NCI-H748 treated with DMSO at 0.1 percent for 48 hours (cell line): ENCODE results near the gene DRP2.
"Not testable (repeated sequence)": the region's sequence is repeated elsewhere in the genome, so short reads cannot be mapped to it uniquely, and the experiment has no call there.

ENCODE experiments used
- DNase-seq: peaks from one replicate; lab custom pipeline; 2025; lab: John Stamatoyannopoulos, UW

Gene DRP2

DNA sequence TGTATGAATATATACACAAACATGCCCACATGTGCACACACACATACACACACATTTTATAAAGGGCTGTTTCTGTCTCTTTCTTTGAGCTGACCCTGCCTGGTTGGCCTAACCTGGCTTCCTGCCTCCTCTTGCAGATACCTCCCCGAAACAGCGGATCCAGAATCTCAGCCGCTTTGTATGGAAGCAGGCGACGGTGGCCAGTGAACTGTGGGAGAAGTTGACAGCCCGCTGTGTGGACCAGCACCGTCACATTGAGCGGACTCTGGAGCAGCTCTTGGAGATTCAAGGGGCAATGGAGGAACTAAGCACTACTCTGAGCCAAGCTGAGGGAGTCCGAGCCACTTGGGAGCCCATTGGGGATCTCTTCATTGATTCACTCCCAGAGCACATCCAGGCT is 21.9 kb downstream of the DRP2 start:
- DNase-seq = no peak

DNA sequence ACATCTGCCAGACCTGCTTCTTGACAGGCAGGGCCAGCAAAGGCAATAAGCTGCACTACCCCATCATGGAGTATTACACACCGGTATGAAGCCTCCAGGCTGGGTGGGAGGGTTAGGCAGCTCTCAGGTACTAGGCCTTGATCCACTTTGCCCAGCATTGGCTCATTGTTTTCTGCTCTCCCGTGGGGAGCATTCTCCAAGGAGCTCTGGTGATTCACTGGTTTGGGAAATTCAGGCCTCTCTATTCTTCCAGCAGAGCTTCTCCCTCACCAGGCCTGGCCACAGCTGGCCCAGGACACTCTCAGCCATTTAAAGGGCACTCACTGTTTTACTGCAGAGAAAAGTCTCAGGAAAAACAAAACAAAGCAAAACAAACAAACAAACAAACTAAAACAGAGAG is 33.0 kb downstream of the DRP2 start:
- DNase-seq = no peak

DNA sequence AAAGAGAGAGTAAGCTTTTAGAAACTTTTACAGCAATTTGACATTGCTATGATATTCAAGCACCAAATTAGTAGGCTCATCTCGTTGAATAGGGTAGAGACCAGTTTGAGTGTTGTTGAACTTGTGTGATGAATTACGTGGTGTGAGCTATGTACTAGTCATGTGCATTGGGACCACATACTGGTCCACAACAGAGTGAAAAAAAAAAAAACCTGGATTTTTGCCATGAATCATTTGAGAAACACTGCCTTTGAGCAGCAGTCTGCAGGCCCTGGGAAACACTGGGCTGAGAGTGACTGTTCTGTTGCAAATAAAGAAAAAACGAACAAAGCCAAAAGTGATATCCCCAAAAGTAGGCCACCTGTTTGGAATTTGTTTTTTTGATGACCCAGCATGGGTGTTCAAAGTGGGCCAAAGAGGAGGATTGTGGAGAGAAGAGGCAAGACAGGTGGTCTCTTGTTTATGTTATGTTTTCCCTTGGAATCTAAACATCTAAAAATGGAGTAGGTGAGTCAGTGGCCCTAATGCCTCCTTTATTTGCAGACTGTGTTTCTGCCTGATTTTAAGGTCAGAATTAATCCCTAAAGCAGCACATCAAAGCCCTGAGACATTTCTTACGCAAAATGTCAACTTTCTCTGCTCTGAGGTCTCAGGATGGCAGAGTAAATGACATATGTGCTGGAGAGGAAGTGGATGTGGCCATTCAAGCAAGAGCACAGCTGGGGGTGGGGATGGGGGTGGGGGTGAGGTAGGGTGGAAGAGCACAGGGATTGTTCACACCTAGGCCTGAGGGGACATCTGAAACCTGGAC is 38.1 kb downstream of the DRP2 start:
- DNase-seq = no peak

DNA sequence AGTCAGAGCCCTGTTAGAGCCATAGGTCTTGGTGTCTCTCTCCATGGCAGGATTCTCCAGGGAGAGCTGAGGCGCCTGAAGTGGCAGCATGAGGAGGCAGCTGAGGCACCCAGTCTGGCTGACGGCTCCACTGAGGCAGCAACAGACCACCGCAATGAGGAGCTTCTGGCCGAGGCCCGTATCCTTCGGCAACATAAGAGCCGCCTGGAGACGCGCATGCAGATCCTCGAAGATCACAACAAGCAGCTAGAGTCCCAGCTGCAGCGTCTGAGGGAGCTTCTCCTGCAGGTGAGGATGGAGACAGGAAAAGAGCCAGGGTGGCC is 38.6 kb downstream of the DRP2 start:
- DNase-seq = no peak

DNA sequence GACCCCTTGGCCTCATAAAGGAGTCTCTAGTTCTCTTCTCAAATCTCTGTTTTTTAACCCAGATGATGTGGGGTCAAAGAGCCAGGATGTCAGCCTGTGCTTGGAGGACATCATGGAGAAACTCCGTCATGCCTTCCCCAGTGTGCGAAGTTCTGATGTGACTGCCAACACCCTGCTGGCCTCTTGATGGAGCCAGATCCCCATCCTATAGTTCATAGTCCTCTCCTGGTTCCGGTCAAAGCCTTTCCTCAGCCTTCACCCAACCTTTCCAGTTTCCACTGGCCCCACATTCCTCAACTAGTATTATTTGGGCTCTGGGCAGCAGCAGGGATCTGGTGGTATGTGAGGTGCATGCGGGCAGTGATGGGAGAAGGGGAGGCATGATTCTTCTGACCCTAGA is 40.8 kb downstream of the DRP2 start:
- no peak for DNase-seq

DNA sequence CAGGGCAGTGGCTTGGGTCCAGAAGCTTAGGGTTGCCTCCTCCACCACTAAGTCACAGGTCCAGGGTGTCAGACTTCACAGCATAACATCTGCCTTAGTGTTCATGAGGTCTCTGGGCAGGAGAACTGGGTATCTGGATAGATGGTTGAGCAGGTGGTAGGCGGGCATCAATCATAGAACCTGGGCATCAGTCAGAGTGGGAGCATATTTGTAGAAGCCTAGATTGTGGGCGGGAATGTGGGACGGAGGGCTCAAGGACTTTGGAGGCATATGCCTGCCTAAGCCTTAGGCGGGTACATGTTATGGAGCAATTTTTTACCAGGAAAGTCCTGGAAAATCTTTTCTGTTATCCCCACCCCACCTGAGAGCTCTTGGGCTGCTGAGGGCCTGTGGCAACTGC is 43.0 kb downstream of the DRP2 start:
- DNase-seq = no peak

DNA sequence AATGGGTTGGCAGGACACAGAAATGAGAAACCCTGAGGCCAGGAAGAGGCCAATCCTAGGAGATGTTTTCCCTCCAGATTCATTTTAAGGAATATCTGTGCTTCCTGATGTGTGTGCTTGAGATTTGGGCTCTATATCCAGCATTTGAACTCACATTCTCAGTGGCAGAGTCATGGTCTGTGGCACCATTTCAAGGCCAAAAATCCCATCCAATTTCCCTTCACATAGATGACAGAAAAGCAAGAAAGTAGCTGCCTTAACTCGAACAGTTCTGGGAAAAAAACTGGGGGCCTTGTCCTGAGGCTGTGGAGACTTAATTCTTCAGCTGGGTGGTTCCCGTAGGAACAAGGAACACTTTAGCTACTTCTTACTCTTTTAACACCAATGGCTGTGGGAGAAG is 44.2 kb downstream of the DRP2 start:
- no peak for DNase-seq

DNA sequence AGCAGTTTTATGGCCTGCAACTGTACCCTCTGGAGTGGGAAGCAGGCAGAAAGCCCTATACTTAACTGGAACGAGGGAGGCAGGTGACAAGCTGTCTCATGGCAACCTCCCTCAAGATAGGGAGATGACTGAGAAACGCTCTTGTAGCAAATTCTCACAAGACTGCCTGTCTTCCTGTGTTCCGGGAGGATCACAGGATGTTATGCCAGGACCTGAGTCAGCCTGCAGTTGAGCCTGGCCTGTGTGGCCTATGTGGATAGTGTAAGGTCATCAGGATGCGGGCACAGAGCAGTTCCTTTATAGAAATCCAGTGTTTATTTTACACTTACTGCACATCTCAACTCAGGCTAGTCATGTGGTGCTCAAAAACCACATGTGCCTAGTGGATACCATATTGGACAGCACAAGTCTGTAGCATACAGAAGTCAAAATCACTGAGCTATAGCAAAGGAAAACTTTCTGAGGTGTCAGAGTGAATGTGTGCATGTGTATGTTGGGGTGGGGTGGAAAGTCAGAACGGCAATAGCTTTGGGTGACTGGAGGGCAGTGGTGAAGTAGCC is 46.4 kb downstream of the DRP2 start:
- no peak for DNase-seq

DNA sequence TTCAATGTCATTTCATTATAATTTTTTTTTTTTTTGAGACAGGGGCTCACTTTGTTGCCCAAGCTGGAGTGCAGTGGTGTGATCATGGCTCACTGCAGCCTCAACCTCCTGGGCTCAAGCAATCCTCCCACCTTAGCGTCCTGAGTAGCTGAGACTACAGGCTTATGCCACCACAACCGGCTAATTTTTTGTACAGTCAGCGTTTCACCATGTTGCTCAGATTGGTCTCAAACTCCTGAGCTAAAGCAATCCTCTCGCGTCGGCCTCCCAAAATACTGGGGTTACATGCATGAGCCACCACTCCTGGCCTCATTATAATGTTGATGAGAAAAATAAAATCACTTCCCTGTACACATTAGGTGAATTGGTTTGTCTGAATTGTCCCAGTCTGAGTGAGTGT is 54.6 kb downstream of the DRP2 start:
- no peak for DNase-seq

DNA sequence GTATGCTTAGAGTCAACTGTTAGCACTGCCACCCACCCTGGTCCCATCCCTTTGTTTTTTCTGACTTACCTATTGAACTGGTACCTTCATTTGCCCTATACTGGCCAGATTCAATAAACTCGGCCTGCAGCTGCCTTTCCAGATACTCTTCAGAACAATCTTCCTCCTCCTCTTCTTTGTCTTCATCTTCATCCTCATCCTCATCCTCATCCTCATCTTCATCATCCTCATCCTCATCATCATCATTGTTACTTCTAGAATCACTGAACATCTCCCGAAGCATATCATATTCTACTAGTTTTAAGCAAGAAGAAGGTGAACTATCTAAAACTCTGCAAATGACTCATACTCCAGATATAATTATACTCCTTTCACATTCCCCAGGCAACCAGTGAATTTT is 56.7 kb downstream of the DRP2 start:
- DNase-seq = no peak

DNA sequence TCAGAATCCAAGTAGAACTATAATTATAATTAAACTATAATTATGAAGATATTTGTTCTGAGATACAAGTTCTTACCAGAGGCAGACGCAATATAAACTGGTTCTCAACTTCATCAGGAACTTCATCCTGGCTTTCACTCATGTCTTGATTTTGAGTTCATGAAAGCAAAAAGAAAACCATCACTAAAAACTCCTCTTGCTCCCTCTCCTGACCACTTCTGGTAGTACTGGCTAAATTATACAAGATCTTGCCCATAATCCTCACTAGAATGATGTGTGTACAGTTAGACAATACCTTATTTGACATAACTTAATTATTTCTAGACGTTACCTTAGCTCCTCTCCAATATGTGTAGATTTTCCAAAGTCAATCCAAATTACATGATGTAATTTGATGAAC is 67.8 kb downstream of the DRP2 start:
- DNase-seq = peak; percentile 0

DNA sequence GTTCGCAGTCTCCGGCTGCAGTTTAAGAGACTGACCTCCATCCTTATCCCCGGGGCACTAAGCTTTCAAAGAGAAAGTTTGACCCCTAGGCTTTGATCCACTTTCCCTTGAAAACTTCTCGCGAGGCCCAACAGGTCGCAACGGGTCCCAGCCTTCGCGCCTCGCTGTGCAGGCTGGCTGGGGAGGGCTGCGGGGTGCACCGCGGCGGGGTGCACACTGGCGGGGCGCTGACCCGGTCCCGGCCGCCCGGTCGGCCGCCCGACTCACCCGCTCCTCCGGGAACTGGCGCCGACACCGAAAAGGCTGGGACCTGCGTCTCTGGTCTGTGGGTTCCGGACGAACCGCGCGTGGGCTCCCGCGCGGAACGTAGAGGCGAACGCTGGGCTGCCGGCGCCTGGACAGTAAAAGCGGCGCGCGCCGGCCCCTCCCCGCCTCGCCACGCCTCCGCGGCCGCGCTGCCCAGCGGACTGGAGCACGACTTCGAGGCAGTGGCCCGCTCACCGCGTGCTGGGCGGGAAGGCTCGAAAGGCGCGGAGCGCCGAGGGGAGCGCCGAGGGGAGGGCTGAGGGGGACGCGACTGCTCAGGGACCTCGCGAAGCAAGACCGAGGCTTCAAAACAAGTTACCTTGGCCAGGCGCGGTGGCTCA is 71.5 kb downstream of the DRP2 start, which contains the start of gene TAF7L:
TAF7L (minus strand) TSS at position 378 of the 647 bp plus-strand sequence. CDS start 3,791 bp downstream, outside the sequence.
- no peak for DNase-seq

DNA sequence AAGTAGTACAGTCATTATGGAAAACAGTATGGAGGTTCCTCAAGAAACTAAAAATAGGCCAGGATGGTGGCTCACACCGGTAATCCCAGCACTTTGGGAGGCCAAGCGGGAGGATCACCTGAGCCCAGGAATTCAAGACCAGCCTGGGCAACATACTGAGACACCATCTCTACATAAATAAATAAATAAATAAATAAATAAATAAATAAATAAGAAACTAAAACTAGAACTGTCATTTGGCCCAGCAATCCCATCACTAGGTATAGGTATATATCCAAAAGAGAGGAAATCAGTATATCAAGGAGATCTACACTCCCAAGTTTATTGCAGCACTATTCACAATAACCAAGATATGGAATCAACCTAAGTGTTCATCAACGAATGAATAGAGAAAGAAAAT is 76.0 kb downstream of the DRP2 start:
- DNase-seq = not testable (repeated sequence)

DNA sequence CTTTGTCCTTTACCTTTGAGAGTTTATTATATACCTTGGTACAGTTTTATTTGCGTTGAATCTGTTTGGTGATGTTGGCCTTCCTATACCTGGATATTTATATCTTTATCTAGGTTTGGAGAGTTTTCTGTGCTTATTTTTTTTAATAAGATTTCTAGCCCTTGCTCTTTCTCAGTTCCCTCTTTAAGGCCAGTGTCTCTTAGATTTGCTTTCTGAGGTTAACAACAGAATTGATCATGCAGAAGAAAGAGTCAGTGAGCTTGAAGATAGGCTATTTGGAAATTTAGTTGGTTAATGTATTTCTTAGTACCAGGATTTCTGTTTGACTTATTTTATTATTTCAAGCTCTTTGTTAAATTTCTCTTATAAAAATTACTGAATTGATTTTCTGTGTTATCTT is 84.2 kb downstream of the DRP2 start:
- no peak for DNase-seq
